GM12864 (cell line): Measurements from ENCODE around the gene B4GALNT1.

Source experiments
- DNase-seq: peaks from one replicate; pipeline ENCODE4 v3.0.0-alpha.2; 2011; ENCODE audit warnings: low read depth
- H3K4me3 ChIP-seq: 2 replicates; pipeline ENCODE4 v1.5.1; 2011; ENCODE audit warnings: mild to moderate bottlenecking, low read depth, low read length, control low read depth
- TF ChIP-seq, protein P1 (sequence below): IDR thresholded peaks from 2 replicates; pipeline ENCODE4 v1.5.1; 2011; ENCODE audit warnings: low read depth, mild to moderate bottlenecking, moderate library complexity, low read length, control low read depth, inconsistent platforms; ENCODE audit errors: missing control alignments

B4GALNT1 gene

DNA sequence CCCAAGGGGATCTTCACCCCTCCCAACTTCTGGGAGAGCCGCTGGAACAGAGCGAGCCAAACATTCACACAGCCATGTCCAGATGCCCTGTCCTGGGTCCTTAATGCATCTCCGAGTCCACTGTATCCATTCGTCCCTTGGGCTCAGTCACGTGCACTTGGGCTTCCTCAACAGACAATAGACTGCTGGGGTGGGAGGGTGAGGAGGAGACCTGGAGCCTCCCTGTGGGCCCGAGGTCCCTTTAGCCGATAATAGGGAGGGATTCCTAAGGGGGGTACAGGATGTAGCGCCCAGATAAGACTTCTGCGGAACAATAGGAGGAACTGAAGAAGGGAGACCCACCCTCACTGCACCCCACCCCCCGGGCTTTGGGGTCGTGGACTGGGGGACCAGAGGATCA, 15.1 kb downstream of the B4GALNT1 start:
- DNase-seq: no peak
- no peak overlapping the region for H3K4me3 ChIP-seq
- TF ChIP-seq, protein P1, sequence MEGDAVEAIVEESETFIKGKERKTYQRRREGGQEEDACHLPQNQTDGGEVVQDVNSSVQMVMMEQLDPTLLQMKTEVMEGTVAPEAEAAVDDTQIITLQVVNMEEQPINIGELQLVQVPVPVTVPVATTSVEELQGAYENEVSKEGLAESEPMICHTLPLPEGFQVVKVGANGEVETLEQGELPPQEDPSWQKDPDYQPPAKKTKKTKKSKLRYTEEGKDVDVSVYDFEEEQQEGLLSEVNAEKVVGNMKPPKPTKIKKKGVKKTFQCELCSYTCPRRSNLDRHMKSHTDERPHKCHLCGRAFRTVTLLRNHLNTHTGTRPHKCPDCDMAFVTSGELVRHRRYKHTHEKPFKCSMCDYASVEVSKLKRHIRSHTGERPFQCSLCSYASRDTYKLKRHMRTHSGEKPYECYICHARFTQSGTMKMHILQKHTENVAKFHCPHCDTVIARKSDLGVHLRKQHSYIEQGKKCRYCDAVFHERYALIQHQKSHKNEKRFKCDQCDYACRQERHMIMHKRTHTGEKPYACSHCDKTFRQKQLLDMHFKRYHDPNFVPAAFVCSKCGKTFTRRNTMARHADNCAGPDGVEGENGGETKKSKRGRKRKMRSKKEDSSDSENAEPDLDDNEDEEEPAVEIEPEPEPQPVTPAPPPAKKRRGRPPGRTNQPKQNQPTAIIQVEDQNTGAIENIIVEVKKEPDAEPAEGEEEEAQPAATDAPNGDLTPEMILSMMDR: no peak

DNA sequence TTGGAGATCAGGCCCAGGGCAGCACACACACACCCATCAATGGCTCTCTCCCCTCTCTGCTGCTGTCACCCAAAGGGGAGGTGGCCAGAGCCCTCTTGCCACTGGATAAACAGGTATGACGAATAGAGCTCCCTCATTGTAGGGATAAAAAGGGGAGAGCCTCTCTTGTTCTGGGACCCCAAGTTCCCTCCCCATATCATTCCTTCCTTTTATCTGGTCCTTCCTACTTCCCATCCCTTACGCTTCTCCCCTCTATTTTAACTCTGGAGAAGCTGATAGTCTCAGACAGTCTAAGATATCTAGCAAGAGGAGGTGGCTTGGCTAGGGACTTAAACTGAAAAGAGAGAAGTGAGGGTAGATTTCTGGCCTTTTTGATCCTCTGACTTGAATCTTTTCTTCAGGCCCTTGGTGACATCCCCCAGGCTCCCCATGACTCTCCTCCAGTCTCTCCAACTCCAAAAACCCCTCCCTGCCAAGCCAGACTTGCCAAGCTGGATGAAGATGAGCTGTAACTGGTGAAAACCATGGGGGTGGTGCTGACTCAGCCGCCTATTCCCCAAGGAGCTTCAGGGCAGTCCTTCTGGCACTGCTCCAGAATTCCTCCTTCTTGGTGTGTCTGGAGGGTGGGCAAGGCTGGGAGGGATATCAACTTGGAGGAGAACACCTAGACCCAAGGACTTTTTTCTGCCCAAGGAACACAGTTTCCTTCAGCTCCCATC, 16.5 kb downstream of the B4GALNT1 start:
- TF ChIP-seq, protein P1: no peak
- DNase-seq: no peak
- no peak overlapping the region for H3K4me3 ChIP-seq

- TF ChIP-seq, protein P1: no peak
- no peak for DNase-seq
- H3K4me3 ChIP-seq: no peak overlapping the region
These were observed 17.4 kb downstream of the B4GALNT1 start for GRCh38 chr12:57615637-57616036.

GRCh38 chr12:57614948-57615500, 18.0 kb downstream of the B4GALNT1 start:
- TF ChIP-seq, protein P1: no peak
- no peak for DNase-seq
- H3K4me3 ChIP-seq: no peak overlapping the region

GRCh38 chr12:57614178-57614947, 18.6 kb downstream of the B4GALNT1 start:
- DNase-seq: peak; percentile 53
- TF ChIP-seq, protein P1: no peak
- no peak overlapping the region for H3K4me3 ChIP-seq

DNA sequence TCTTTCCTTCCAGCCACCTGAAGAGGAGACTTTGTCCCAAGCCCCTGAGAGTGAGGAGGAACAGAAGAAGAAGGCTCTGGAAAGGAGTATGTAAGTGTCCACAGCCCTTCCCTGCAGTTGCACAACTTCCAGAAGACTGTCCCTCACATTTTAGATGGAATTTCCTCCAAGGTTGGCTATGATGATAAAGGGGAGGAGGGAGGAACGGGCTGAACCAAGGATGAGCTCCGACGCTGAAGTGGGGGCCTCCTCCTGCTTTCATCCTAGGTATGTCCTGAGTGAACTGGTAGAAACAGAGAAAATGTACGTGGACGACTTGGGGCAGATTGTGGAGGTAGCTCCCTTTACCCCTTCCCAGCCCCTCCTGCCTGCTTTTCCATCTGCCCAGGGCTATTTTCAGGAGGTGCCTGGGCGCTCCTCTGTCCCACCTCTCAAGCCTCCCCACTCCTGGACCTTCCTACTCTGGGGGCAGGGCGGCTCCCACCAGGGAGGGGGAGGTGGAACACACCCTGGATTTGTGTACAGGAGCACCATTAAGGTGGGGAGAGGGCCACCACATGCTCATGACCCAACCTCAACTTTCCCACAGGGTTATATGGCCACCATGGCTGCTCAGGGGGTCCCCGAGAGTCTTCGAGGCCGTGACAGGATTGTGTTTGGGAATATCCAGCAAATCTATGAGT, 19.4 kb downstream of the B4GALNT1 start:
- TF ChIP-seq, protein P1: no peak
- DNase-seq: no peak
- no peak overlapping the region for H3K4me3 ChIP-seq
